Suprapubic skin (tissue), 4 donors: Measurements from ENCODE around the gene CYP3A4. TPM values are rescaled to one million over a fixed set of nuclear protein-coding genes. Genes with fewer than 3 reads are reported as not detected.

Experiments used
- DNase-seq, 2 donors: peaks; one replicate each; pipeline ENCODE4 v3.0.0-alpha.2; 2019; ENCODE audit warnings: low spot score in 2 of 2
- H3K27ac ChIP-seq: fragments of 200-600 bp; sonication (generic); one replicate; pipeline ENCODE4 v1.5.1; 2019
- H3K27me3 ChIP-seq: fragments of 200-600 bp; sonication (generic); one replicate; pipeline ENCODE4 v1.5.1; 2019
- H3K36me3 ChIP-seq: fragments of 200-600 bp; sonication (generic); one replicate; pipeline ENCODE4 v1.5.1; 2019
- H3K4me1 ChIP-seq: fragments of 200-600 bp; sonication (generic); one replicate; pipeline ENCODE4 v1.5.1; 2019
- H3K4me3 ChIP-seq: fragments of 200-600 bp; sonication (generic); one replicate; pipeline ENCODE4 v1.5.1; 2019; ENCODE audit warnings: mild to moderate bottlenecking
- H3K9me3 ChIP-seq: fragments of 200-600 bp; sonication (generic); one replicate; pipeline ENCODE4 v1.5.1; 2019
- EP300 ChIP-seq: sonication (generic); formaldehyde crosslinking; IDR thresholded peaks from one replicate; pipeline ENCODE4 v1.6.1; 2017; ENCODE audit warnings: antibody characterized with exemption
- POLR2A ChIP-seq, 2 donors: fragments of 450-650 bp; IDR thresholded peaks; one replicate each; pipeline ENCODE4 v1.6.1; 2017; ENCODE audit warnings: antibody characterized with exemption in 2 of 2, mild to moderate bottlenecking in 2 of 2, moderate library complexity in 2 of 2
- POLR2AphosphoS5 ChIP-seq, 3 donors: sonication (generic); formaldehyde crosslinking; IDR thresholded peaks; one replicate each; pipeline ENCODE4 v1.6.1; 2017; ENCODE audit warnings: antibody characterized with exemption in 3 of 3
- WGBS: methylation state at CpG from one replicate; pipeline ENCODE4 v1.1.5; 2018; 5-methylcytosine and 5-hydroxymethylcytosine counted together
- total RNA-seq, 4 donors: library from RNA; depleted of rRNA; stranded (reverse); fragments of >200 nt; gene quantifications; one replicate each; pipeline ENCODE4 v1.1.0, GENCODE V29; 2016
- TF ChIP-seq, protein P1 (sequence below), 2 donors: fragments of 200-600 bp in 1 of 2; fragments of 450-650 bp in 1 of 2; sonication (generic) in 1 of 2; IDR thresholded peaks; one replicate each; pipeline ENCODE4 v1.5.1; 2016 to 2019; ENCODE audit warnings: antibody characterized with exemption in 2 of 2, mild to moderate bottlenecking in 1 of 2, moderate library complexity in 1 of 2

The CYP3A4 gene
- total RNA-seq, 4 donors from 2014 or later = 2.3 to 7.8 (median 4.4) TPM

DNA sequence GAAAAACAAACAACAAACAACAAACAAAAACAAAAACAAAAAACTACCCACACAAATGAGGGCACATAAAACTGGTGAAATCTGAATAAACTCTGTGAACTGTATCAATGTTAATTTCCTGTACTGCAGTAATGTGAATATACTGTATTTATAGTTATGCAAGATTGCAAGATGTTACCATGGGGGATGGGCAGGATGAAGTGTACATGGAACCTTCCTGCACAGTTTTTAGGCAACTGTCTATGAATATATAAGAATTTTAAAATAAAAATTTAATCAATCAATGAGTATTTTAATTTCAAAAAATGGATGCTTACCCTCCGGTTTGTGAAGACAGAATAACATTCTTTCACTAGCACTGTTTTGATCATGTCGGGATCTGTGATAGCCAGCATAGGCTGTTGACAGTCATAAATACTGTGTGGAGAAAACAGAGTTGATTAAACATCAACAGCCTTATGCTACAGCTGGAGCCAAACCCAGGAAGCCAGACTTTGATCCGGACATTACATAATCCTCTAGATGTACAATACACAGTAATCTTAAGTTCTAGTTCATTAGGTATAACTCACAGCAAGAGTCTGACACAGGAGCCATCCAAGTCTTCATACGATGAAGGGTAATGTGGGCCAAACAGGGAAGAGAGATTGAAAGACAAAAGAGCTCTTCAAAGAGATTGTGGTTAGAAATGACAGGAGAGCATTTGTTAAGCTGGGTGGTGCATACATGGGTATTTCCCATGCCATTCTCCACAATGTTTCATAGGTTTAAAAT lies 63.8 kb downstream of the CYP3A4 start:
- H3K27me3 ChIP-seq = no peaks in the 10 kb centered on the region
- no peaks in the 10 kb centered on the region for H3K36me3 ChIP-seq
- H3K9me3 ChIP-seq = no peaks in the 10 kb centered on the region
- no peaks in the 10 kb centered on the region for H3K4me1 ChIP-seq
- DNase-seq = no peak
- H3K27ac ChIP-seq = no peak overlapping the region
- WGBS = 65% methylated on average over 4 of the region's 4 CpGs
- no peak overlapping the region for H3K4me3 ChIP-seq
- no peak for TF ChIP-seq EP300
- TF ChIP-seq, protein P1, sequence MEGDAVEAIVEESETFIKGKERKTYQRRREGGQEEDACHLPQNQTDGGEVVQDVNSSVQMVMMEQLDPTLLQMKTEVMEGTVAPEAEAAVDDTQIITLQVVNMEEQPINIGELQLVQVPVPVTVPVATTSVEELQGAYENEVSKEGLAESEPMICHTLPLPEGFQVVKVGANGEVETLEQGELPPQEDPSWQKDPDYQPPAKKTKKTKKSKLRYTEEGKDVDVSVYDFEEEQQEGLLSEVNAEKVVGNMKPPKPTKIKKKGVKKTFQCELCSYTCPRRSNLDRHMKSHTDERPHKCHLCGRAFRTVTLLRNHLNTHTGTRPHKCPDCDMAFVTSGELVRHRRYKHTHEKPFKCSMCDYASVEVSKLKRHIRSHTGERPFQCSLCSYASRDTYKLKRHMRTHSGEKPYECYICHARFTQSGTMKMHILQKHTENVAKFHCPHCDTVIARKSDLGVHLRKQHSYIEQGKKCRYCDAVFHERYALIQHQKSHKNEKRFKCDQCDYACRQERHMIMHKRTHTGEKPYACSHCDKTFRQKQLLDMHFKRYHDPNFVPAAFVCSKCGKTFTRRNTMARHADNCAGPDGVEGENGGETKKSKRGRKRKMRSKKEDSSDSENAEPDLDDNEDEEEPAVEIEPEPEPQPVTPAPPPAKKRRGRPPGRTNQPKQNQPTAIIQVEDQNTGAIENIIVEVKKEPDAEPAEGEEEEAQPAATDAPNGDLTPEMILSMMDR (IDR thresholded peaks at IDR 0.05) = no peak
- no peak for TF ChIP-seq POLR2A (IDR thresholded peaks at IDR 0.05)
- no peak for TF ChIP-seq POLR2AphosphoS5 (IDR thresholded peaks at IDR 0.05)

DNA sequence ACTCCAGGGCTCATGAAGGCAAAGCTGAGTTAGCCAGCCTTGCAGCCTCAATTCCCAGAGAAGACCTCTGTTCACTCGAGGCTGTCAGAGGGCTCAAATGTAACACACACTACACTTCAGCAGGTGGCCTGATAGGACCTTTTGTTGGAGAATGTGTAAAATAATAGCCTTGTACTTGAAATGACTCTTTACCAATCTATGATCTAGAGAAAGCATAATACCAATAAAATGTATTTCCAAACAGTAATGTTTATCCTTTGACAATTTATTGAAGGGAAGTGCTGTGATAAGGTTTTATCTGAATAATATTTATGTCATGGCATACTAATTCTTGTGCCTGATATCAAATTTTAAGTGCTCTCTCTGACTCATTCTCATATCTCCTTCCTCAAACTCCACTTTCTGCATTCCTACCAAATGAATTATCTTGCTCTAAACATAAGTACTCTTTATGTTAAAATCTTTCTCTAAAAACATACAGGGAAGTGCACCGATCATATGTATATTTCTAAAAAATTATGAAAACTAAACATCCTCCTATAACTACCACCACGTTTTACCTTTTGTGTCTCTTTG lies 69.9 kb downstream of the CYP3A4 start:
- Histone ChIP-seq H3K9me3 (no peaks in the 10 kb centered on the region), H3K27me3 (no peaks in the 10 kb centered on the region), H3K4me3 (no peak overlapping the region), H3K27ac (no peak overlapping the region), H3K36me3 (no peaks in the 10 kb centered on the region), H3K4me1 (no peaks in the 10 kb centered on the region)
- TF ChIP-seq, protein P1 (IDR thresholded peaks at IDR 0.05) = no peak
- TF ChIP-seq POLR2A (IDR thresholded peaks at IDR 0.05) = no peak
- TF ChIP-seq POLR2AphosphoS5 (IDR thresholded peaks at IDR 0.05) = no peak
- no peak for TF ChIP-seq EP300
- WGBS = 79% methylated on average over 3 of the region's 3 CpGs
- DNase-seq = no peak

DNA sequence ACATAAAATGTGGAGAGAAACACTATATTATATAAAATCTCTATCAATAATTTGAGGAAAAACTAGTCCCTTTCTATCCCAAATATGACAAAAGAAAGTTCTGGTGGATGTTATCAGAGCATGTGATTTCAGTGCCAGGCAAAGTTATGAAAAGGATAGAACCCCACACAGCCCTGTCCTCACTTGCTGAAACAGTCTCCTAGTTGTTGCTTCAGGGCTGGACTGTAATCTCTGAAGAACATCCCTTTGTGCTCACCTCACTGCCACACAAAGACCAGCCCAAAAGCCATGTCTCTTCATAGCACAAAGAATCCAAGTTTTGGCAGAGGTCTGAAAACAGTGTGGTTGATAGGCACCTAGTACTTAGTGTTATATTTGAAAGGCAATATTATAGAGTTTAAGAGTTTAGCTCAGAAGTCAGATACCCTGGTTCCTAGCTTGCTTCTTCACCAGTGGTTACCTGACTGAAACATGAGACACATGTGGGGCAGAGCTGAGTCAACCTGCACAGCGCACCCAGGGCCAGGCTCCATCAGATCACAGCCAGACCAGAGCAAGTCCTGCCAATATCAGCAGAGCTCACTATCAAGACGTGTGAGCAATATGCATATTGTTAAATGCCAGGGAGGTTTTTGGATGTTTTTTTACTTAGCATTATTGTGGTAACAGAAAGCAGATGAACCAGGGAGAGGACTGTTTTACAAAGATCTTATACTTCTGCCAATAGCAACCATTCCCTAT lies 74.0 kb downstream of the CYP3A4 start:
- no peak overlapping the region for H3K4me3 ChIP-seq
- H3K36me3 ChIP-seq = no peaks in the 10 kb centered on the region
- H3K27ac ChIP-seq = no peak overlapping the region
- H3K27me3 ChIP-seq = no peaks in the 10 kb centered on the region
- DNase-seq = no peak
- 53% methylated on average over 2 of the region's 2 CpGs for whole genome bisulfite sequencing
- peaks cover 12% of the 10 kb centered on the region for H3K9me3 ChIP-seq
- H3K4me1 ChIP-seq = no peaks in the 10 kb centered on the region
- TF ChIP-seq POLR2A (IDR thresholded peaks at IDR 0.05) (no peak), POLR2AphosphoS5 (IDR thresholded peaks at IDR 0.05) (no peak), EP300 (no peak)
- TF ChIP-seq, protein P1 (IDR thresholded peaks at IDR 0.05) = no peak

DNA sequence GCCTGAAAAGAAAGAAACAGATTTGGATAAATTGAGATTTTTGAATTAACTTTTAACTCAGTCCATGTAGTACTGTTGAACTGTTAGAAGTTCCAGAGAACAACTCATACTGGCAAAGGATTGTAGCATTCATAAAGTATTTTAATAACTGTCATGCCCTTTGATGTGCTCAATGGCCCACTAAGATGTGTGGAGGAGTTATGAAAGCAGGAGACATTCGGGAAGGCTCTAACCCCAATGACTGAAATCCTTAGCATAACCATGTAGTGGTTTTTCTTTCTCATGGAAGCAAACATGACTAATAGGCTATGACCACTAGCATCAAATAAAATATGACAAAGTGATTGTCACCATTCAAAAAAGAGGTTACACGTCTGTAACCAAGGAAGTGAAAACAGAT lies 74.7 kb downstream of the CYP3A4 start:
- H3K4me1 ChIP-seq = no peaks in the 10 kb centered on the region
- H3K36me3 ChIP-seq = no peaks in the 10 kb centered on the region
- no peaks in the 10 kb centered on the region for H3K27me3 ChIP-seq
- no peak for DNase-seq
- no peak overlapping the region for H3K4me3 ChIP-seq
- H3K9me3 ChIP-seq = peaks cover 12% of the 10 kb centered on the region
- WGBS = 89% methylated on average over 2 of the region's 2 CpGs
- TF ChIP-seq, protein P1 (IDR thresholded peaks at IDR 0.05) = no peak
- no peak for TF ChIP-seq POLR2AphosphoS5 (IDR thresholded peaks at IDR 0.05)
- H3K27ac ChIP-seq = no peak overlapping the region

DNA sequence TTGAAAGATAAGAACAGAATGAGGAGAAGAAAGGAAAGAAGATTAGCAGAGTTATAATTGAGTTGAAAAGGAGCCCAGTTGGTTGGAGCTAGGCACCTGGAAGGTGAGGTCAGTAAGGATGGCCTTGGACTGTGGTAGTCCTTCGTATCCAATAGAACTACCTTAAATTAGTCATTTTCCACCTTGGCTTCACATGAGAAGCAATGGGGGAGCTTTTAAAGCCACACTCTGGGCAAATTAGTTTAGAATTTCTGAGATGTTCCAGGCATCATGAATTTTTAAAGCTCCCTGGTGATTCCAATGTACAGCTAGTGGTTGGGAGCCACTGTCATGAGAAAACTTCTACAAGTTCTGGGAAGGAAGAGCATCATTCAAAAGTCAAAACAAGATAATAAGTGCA lies 76.9 kb downstream of the CYP3A4 start:
- WGBS = 57% methylated on average over 1 of the region's 1 CpG
- Histone ChIP-seq H3K4me3 (no peak overlapping the region), H3K36me3 (no peaks in the 10 kb centered on the region), H3K4me1 (no peaks in the 10 kb centered on the region), H3K9me3 (peaks cover 12% of the 10 kb centered on the region), H3K27me3 (no peaks in the 10 kb centered on the region), H3K27ac (no peak overlapping the region)
- TF ChIP-seq, protein P1 (IDR thresholded peaks at IDR 0.05) = no peak
- TF ChIP-seq POLR2AphosphoS5 (IDR thresholded peaks at IDR 0.05) (no peak), EP300 (no peak)
- DNase-seq = no peak
